GM18870 (cell line): ENCODE measurements around the gene PBX2.
"Not testable (repeated sequence)": the region's sequence is repeated elsewhere in the genome, so short reads cannot be mapped to it uniquely, and the experiment has no call there.

ENCODE experiments used
- ATAC-seq: cut with Tn5 transposase; IDR thresholded peaks from one replicate; pipeline ENCODE4 v1.9.1; 2021; ENCODE audit warnings: moderate library complexity; ENCODE audit not compliant: unreplicated experiment

PBX2 gene

DNA sequence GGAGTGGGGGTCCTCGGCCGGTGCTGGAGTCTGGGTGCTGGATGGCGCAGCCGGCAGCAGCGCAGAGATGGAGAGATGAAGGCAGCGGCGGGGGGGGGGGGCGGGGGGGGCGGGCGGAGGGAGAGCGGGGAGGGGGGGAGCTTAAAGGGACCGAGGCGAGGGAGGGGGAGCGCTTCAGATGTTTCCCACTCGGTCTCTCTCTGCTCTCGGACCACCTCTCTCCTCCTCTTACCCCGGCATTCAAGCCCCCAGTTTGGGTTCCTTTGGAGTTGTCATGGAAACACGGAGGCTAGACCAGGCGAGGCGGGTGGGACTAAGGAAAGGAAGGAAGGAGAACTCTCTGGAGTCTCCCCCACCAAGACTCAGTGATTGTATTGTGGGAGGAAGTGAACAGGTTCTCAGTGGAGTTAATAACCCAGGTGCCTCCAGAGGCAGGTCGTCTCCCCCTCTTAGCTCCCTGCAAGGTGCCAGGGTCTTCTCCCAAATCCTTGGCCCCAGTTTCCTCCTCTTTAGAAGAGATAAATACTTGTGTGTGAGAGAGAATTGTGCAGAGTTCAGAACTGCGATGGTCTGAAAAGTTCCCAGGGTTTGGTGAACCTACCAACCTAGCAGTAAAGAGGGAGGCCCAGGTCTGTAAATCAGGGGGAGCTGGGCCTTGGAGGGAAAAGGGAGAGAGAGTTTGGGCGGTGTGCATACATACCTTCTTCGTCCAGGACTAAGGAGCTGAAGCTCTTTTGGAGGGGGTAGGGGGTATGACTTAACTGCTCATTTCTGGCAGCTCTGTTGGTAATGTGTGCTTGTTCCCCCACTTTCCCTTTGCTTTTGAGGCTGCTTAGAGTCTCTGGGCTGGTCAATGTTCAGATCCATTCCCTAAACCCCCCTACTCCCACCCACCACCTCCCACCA, 37.9 kb downstream of the PBX2 start, which contains the start of gene PRRT1:
TSS of gene PRRT1 (minus strand) at position 77 of the 906 bp plus-strand sequence. CDS start 112 bp downstream, outside the sequence.
- ATAC-seq = no peak

DNA sequence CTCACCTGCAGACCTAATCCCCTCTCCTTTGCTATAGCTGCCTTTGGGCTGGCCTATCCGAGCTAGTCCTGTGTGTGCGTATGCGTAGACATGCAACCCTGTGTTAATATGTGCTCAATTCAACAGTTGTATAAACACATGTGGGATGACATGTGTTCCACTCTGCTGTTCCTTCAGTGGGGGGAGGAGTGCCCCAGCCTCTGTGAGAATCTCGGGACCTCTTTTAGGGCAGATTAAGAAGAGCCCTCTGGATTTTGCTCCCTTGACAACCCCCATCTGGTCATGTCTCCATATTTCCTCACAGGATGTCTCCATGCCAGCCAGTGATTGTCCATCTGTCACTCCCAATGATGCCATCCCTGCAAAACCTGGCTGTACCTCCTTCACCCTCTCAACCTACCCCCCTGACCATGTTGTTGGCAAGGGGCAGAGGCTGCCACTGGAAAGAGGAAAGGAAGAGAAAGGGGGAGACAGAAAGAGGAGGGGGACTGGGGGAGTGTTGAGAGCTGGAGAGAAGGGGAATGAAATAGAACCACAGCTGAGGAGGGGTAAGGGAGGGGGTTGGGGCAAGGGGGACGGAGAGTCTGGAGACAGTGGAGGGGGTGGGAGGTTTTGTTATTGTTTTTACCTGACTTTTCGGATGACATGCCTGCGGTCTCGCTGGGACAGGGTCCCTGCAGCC, 38.7 kb downstream of the PBX2 start:
- ATAC-seq = no peak

DNA sequence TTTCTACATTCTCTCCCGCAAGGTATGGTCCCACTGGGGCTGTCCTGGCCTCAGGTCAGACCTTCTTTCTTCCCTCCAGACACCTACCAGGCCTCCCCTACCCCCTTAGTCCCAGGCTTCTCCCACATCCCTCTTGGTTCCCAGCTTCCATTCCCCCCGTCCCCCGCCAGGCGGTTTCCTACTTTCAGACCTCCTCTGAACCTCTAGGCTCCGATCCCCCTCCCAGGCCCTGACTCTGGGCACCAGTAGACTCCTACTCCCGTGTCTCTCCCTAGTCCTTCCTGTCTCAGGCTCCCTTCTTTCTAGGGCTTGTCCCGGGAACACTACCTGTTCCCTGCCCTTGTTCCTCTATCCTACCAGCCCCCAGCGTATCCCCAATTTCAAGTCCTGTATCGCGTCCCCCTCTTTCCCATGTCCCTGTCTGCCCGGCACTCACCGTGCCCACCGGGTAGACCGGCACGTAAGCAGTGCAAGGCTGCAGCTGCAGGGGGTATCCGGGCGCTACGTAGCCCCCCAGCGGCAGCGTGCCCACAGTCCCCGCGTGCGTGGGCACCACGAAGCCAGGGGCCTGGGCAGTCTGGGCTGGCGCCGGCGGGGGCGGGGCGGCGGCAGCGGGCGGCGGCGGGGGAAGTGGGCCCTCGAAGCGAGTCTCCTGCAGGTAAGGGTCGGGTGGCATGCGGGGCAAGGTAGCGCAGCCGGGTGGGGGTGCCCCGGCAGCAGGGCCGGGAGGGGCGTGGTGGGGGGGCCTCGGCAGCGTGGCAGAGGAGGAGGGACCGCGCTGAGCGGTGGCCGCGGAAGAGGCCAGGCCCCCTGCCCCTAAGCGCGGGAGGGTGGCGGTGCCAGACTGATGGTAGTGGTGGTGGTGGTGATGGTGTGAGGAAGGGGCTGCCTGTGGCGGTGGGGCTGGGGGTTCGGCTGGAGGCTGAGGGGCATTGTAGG, 39.8 kb downstream of the PBX2 start:
- ATAC-seq = no peak

DNA sequence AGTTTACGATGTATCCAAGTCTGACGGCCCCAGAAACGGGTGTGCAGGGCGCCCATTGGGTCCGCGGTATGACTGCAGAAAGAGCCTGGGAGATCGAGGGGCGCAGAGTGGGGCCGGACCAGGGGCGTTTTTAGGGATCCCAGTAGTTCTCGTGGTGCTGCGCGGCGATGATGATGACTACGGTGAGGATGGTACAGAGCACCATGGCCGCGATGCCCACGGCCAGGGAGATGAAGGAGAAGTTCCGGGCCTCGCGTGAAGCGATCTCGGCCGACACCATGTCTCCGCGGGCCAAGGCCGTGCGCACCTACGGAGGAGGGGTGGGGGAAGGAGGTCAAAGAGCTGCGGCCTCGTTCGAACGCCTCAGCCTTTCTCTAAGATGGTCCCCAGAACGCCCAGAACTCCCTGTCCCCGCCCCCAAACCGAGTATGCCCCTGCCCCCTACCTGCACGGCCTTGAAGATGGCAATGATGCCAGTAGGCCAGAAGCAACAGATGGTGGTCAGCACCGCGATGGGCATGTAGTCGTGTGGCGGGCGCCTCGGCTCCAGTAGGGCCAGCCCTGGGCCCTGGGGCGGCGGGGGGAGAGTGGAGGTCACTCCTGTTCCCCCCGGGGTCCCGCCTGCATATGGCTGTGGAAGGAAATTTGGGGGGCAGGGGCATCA, 40.8 kb downstream of the PBX2 start:
- no peak for ATAC-seq

DNA sequence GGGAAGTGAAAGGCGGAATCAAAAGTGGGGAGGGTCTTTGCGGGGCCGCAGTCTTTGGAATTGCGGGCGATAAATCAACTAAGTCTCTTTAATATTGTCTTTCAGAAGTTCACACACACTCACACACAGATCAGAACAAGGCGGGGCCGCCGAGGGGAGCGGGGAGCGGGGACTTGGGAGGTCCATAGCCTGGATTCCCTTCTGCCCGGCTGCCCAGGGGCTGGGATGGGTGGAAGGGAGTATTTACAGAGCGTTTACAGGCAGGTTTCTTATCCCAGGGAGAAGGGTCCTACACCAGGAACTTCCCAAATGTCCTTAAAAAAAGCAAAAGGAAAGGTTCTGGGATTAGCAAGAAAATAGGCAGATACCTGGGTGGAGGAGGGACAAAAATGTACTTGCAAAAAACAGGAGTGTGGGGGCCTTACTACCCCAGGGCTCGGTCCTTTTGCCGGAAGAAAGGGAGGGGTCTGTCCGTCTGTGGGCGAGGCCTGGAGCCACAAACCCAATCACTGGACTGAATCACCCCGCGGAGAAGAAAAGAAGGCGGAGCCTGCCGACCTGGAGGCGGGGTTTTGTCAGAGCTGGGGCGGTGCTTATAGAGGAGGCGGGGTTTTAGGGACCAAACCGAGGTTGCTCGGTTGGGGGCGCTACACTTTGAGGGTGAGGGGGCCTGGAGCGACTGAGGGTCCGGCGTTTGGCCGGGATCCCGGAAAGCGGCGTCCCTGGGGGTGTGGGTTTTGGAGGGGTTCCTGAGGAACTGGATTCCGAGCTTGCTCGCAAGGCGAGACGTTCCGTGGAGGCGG, 41.5 kb downstream of the PBX2 start:
- no peak for ATAC-seq

DNA sequence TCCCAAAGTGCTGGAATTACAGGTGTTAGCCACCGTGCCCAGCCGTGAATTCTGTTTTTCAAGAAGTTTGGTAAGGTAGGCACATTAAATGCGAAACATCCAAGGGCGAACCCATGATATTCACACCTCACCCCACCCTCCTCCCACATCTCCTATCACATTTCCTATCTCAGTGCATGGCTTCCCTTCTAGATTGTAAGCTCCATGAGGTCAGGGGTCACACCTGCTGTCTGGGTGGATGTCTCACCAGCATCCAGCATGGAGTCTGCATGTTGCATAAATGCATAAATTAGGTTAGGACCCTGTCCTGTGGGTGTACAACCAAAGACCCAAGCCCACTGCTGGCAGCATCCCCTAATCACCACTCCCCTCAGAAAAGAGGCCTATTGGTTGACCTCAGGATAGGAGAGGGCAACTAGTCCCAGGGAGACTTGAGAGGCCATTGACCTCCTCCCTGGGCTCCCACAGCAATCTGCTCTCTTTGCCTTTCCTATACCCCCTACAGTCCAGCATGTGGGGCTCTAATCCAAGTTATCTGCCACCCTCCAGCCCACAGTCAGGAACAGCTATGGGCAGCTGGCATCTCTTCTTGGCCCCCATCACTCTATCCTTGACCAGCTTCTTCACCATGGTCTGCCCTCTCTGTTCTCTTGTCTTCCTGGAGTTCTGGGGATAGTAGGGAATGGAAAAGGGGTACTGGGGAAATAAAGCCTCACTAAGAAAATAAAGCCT, 42.4 kb downstream of the PBX2 start:
- no peak for ATAC-seq

DNA sequence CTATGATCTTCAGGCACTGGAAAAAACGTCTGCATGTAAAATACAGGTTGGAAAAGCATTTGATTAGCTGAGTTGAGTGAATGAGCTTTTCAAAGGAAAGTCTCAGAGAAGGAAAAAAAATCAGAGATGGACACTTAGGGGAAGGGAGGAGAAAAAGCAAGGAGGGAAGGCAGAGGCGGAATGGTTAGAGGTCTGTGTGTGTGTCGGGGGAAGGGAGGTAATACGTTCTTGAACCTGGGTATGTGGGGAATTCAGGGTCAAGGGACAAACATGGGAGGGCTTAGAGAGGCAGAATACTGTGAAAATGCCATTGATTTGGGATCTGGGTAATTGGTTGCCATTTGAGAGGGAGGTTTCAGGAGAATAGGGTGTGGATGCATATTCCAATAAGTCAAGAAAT, 43.3 kb downstream of the PBX2 start:
- no peak for ATAC-seq

DNA sequence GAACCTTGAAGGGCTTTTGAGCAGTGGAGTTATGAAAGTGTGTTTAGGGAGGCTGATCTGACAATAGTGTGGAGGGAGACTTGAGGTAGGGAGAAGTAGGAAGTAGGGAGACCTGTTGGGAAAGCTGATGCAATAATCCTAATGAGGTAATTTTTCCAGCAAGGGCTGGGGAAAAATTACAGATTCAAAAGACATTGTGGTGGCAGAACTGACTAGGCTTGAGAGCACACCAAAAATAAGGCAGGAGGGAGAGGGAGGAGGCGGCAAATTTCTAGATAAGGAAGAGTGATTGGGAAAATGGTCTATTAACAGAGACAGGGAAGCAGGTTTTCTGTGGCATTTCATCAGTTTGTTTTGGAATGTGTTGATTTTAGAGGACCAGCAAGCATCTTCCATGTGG, 43.7 kb downstream of the PBX2 start:
- ATAC-seq = no peak

DNA sequence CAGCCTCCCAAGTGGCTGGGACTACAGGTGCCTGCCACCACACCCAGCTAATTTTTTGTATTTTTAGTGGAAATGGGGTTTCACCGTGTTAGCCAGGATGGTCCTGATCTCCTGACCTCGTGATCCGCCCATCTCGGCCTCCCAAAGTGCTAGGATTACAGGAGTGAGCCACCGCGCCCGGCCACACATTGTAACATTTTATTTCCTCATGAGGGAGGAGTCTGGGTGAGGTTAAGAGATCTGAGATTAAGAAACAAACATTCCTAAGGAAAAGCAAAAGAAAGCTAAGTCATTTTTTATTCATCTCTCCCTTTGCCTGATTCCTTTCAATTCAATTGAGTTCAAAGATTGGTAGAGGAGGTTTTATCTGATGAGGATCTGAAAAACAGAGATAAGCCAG, 45.8 kb downstream of the PBX2 start:
- ATAC-seq = not testable (repeated sequence)

DNA sequence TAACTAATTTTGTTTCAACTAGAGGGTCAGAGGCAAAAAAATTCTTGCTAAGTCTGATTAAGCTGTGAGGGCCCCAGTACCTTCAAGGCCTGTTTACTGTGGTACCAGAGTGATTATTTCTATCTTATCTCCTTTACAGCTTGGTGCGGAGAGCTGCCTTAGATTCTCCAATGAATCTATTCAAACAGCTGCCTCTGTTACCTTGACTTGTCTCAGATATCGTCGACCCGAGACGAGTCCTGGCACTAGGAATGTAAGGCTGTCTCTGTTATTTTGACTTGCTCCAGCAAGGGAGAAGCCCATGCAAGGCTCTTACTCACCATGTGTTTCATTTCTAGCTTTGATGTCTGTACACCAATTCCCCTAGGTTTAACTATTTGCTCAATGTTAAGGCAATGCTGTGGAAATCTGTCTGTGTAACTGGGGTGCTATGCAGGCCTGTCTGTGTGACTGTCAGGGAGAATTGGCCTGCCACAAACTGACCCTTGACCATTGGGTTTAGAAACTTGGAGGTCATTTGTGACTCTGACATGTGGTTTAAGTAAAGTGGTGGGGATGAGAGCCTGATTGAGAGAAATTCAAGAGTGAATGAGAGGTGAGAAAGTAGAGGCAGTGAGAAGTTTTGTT, 49.5 kb downstream of the PBX2 start:
- ATAC-seq = no peak

DNA sequence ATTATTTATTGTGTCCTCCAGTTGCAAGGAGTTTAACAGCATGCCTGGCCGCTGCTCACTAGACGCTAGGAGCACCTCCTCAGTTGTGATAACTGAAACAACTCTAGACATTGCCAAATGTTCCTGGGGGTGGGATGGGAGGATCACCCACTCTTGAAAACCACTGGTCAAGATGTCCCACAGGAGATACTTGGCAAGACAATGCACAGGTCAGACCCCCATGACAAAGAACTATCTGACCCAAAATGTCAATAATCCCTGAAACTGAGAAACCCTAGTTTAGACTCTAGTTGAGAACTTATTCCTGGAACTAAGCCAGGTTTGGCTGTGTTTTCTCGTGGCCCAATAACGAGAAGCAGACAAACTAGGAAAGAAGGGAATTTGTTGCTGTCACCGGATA, 50.4 kb downstream of the PBX2 start:
- ATAC-seq = no peak

DNA sequence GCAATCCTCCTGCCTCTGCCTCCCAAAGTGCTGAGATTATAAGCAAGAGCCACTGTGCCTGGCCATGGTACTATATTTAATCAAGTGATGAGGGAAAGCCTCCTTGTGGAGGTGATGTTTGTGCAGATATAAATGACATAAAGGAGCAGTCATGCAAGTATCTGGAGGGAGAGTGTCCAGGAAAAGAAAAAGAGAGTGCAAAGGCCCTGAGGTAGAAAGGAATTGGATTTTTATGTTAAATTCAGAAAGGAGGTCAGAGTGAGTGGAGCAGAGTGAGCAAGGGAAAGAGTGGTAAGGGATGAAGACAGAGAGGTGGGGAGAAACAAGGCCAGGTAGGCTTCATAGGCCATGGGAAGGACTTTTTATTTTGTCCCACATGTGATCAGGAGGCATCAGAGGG, 52.5 kb downstream of the PBX2 start:
- ATAC-seq = no peak
